K562 (cell line): Measurements from ENCODE around the gene TSSK6. TPM values are rescaled to one million over a fixed set of nuclear protein-coding genes. Genes with fewer than 3 reads are reported as not detected.

ENCODE experiments used
- CAMTA2 ChIP-seq: fragments of 250-450 bp; sonication (Bioruptor Pico); conservative IDR thresholded peaks from 2 replicates; pipeline ENCODE4 v1.5.1; 2022
- CHCHD3 ChIP-seq: fragments of 250-450 bp; sonication (Bioruptor Pico); IDR thresholded peaks from 2 replicates; pipeline ENCODE4 v2.1.2; 2022; ENCODE audit warnings: mild to moderate bottlenecking
- CHD1 ChIP-seq: fragments of 200-600 bp; sonication (generic); IDR thresholded peaks from one replicate; pipeline ENCODE4 v1.6.1; 2012; ENCODE audit warnings: mild to moderate bottlenecking, moderate library complexity, low read length, inconsistent platforms
- CREM ChIP-seq: IDR thresholded peaks from 2 replicates; pipeline ENCODE4 v1.6.1; 2014; ENCODE audit warnings: antibody characterized with exemption, low read depth
- ELF2 ChIP-seq: fragments of 250-450 bp; sonication (Bioruptor Pico); IDR thresholded peaks from 2 replicates; pipeline ENCODE4 v1.5.0; 2021; ENCODE audit warnings: mild to moderate bottlenecking
- MITF ChIP-seq: IDR thresholded peaks from 2 replicates; pipeline ENCODE4 v1.6.1; 2014; ENCODE audit warnings: antibody characterized with exemption
- NFE2 ChIP-seq: IDR thresholded peaks from 2 replicates; pipeline ENCODE4 v1.6.1; 2014; ENCODE audit warnings: antibody characterized with exemption, low read depth
- PBX2 ChIP-seq, 2 experiments: IDR thresholded peaks in 1 of 2; conservative IDR thresholded peaks in 1 of 2; 2 replicates each; pipeline ENCODE4 v1.6.1; 2016; ENCODE audit warnings: low read depth in 2 of 2, mild to moderate bottlenecking in 1 of 2, missing compliant biosample characterization in 1 of 2, missing genetic modification characterization in 1 of 2, moderate library complexity in 1 of 2
- POLR3A ChIP-seq: IDR thresholded peaks from 2 replicates; pipeline ENCODE4 v1.6.1; 2011; ENCODE audit warnings: borderline replicate concordance, mild to moderate bottlenecking, moderate library complexity; ENCODE audit not compliant: insufficient read length, insufficient read depth; ENCODE audit errors: extremely low read depth
- RBM17 ChIP-seq: fragments of 200-400 bp; formaldehyde crosslinking; IDR thresholded peaks from 2 replicates; pipeline ENCODE4 v1.6.1; 2017; ENCODE audit warnings: low read depth, mild to moderate bottlenecking, low read length, borderline replicate concordance
- SRF ChIP-seq, 2 experiments: fragments of 250-450, 450-650 bp in 1 of 2; sonication (Bioruptor Pico) in 1 of 2; sonication (generic) in 1 of 2; formaldehyde crosslinking; IDR thresholded peaks; 2 replicates each; pipeline versions ENCODE4 v1.5.0 to v1.5.1; 2020 to 2022; ENCODE audit warnings: mild to moderate bottlenecking in 1 of 2, missing genetic modification reagents in 1 of 2
- TCF3 ChIP-seq: sonication (generic); formaldehyde crosslinking; IDR thresholded peaks from 2 replicates; pipeline ENCODE4 v1.4.0; 2020; ENCODE audit warnings: mild to moderate bottlenecking, missing genetic modification reagents
- TCF7L2 ChIP-seq: fragments of 150-350 bp; IDR thresholded peaks from 2 replicates; pipeline ENCODE4 v1.6.1; 2016; ENCODE audit warnings: low read depth, mild to moderate bottlenecking, low read length, moderate library complexity
- TEAD1 ChIP-seq, 2 experiments: fragments of 450-650 bp in 1 of 2; sonication (generic) in 1 of 2; formaldehyde crosslinking; IDR thresholded peaks; 2 replicates each; pipeline versions ENCODE4 v1.4.0 to v1.8.0; 2020 to 2022; ENCODE audit warnings: mild to moderate bottlenecking in 2 of 2, missing genetic modification reagents in 1 of 2
- ZHX1 ChIP-seq: fragments of 150-350 bp; conservative IDR thresholded peaks from 2 replicates; pipeline ENCODE4 v1.6.1; 2014; ENCODE audit warnings: low read length
- ZKSCAN8 ChIP-seq: fragments of 200-800 bp; sonication (Bioruptor generic); IDR thresholded peaks from 2 replicates; pipeline ENCODE4 v1.6.1; 2016; ENCODE audit warnings: missing genetic modification characterization, missing compliant biosample characterization
- ZNF311 ChIP-seq: fragments of 250-450 bp; sonication (Bioruptor Pico); IDR thresholded peaks from 2 replicates; pipeline ENCODE4 v1.4.0; 2020; ENCODE audit warnings: mild to moderate bottlenecking, moderate library complexity
- ZNF347 ChIP-seq: fragments of 450-650 bp; formaldehyde crosslinking; IDR thresholded peaks from 2 replicates; pipeline ENCODE4 v1.4.0; 2020; ENCODE audit warnings: low read depth, mild to moderate bottlenecking, moderate library complexity
- ZNF655 ChIP-seq: fragments of 250-450 bp; sonication (Bioruptor Pico); IDR thresholded peaks from 2 replicates; pipeline ENCODE4 v1.5.0; 2021
- polyA plus RNA-seq, 8 experiments: library from polyadenylated mRNA; depleted of rRNA in 4 of 8; stranded (reverse) in 5 of 8; unstranded in 3 of 8; fragments of >200 nt; fragmentation: Nextera tagmentation in 2 of 8; fragmentation: Illumina TruSeq in 1 of 8; extraction: Ambion mirVana in 2 of 8; extraction: Trizol in 1 of 8; gene quantifications; 2 replicates each; pipeline versions ENCODE4 v1.2.1 to v1.2.3, GENCODE V29; 2011 to 2014; ENCODE audit warnings: inconsistent platforms in 1 of 8, missing spikeins in 1 of 8
- total RNA-seq, 7 experiments: library from RNA; depleted of rRNA in 6 of 7; stranded (reverse); fragments of >200 nt in 6 of 7; fragmentation: Illumina TruSeq in 2 of 7; extraction: Trizol in 2 of 7; gene quantifications; 2 replicates each; pipeline versions ENCODE4 v1.2.1 to v1.2.3, GENCODE V29; 2011 to 2021; ENCODE audit warnings: low replicate concordance in 1 of 7

The TSSK6 gene
- total and polyA plus RNA-seq, 9 of the 15 experiments (the other 6 are each of a cell fraction or from before 2014, with no cell fraction given) = 0.21 to 2.6 (median 1.5) TPM; not detected in 3

GRCh38 chr19:19531951-19532805, 16.8 kb upstream of the TSSK6 start (continued):
- TF ChIP-seq ZHX1 = no peak
- no peak for TF ChIP-seq ZNF311
- no peak for TF ChIP-seq CAMTA2 (CRISPR knock-in tag)
- TF ChIP-seq ZNF347 = no peak
- no peak for TF ChIP-seq NFE2
- no peak for TF ChIP-seq TCF3
- TF ChIP-seq ZNF655 (CRISPR knock-in tag) = no peak
- no peak for TF ChIP-seq CHD1
- TF ChIP-seq CHCHD3 (CRISPR knock-in tag) = no peak
- no peak; a peak in 1 of 4 replicates for TF ChIP-seq SRF (CRISPR knock-in tag; IDR thresholded peaks at IDR 0.05)
- no peak for TF ChIP-seq ZKSCAN8 (CRISPR knock-in tag)
- TF ChIP-seq MITF = no peak
- TF ChIP-seq TCF7L2 = no peak
- no peak for TF ChIP-seq POLR3A
- no peak for TF ChIP-seq TEAD1 (CRISPR knock-in tag; IDR thresholded peaks at IDR 0.05)
- no peak for TF ChIP-seq PBX2 (CRISPR knock-in tag; IDR thresholded peaks at IDR 0.05; ENCODE audit: low read depth)
- no peak for TF ChIP-seq PBX2 (tag; conservative IDR thresholded peaks at IDR 0.05; ENCODE audit: low read depth)
- TF ChIP-seq ELF2 (CRISPR knock-in tag) = no peak
- TF ChIP-seq RBM17 = no peak
- 0 out of 2 replicates have a peak, but pooled peaks have one; percentile 38 for TF ChIP-seq CREM
